Adrenal gland (tissue), 5 donors: Measurements from ENCODE around the gene TRMU.

Source experiments
- CTCF ChIP-seq, 6 experiments: fragments of 450-650 bp in 4 of 6; fragments of 200-600 bp in 2 of 6; sonication (generic) in 1 of 6; IDR thresholded peaks; 1 replicate in 5 of 6; 2 replicates in 1 of 6; pipeline versions ENCODE4 v1.5.1 to v1.8.0; 2016 to 2021; ENCODE audit warnings: antibody characterized with exemption in 6 of 6, mild to moderate bottlenecking in 2 of 6, moderate library complexity in 1 of 6
- POLR2A ChIP-seq, 2 donors: fragments of 450-650 bp; IDR thresholded peaks; one replicate each; pipeline ENCODE4 v1.6.1; 2017; ENCODE audit warnings: antibody characterized with exemption in 2 of 2, mild to moderate bottlenecking in 2 of 2, moderate library complexity in 1 of 2
- donor health status: DM: no; HTN: no; CAD: no.

DNA sequence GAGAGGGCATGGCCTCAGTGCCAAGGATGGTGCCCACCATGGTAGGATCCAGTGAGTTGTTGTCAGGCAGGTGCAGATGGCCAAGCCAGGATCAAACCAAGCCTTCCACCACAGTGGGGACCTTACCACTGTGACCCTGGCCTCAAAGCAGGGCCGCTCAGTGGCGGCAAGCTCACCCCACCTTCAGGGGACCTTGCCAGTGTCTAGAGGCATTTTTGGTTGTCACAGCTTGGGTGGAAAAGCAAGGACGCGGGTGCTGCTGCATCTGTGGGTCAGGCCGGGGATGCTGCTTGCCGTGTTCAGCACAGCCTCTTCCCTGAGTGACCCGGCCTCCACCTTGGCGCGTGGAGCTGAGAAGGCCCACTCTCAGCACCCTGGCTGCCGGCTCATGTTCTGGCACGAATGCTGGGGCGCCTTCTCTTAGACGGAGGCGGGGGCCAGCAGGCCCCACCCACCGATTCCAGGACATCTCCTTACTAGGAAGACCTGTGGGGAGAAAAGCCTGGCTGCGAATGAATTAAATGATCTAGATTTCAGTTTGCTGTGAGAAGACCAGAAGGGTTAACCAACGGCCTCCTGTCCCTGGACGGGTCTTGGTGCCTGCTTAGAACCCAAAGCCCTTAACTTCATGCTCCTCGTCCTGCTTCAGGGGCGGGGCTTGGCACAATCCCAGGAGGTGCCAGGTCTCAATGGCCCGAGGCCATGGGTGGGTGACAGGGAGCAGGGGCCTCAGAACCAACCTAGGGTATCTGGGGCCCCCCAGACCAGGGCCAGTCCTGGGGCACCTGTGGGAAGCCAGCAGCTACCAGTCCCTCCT lies 18.9 kb downstream of the TRMU start:
- TF ChIP-seq POLR2A (IDR thresholded peaks at IDR 0.05), result no peak
- no peak for TF ChIP-seq CTCF (IDR thresholded peaks at IDR 0.05)
